KG1 (cell line): ENCODE measurements around the gene GRID2IP.

Source experiments
- DNase-seq: peaks from one replicate; lab custom pipeline; 2025; lab: John Stamatoyannopoulos, UW

The GRID2IP gene

GRCh38 chr7:6447581-6448199, 103.6 kb downstream of the GRID2IP start, which contains the start of gene DAGLB:
DAGLB (minus strand) TSS chr7:6447954; CDS start chr7:6447842, 112 bp downstream.
- peak; percentile 95 for DNase-seq
